ENCODE data around the gene COL16A1. TPM values are rescaled to one million over a fixed set of nuclear protein-coding genes. Genes with fewer than 3 reads are reported as not detected.

The COL16A1 gene
- total and polyA plus RNA-seq, 2 experiments from 2014 or later: 90.2 to 127 TPM

DNA sequence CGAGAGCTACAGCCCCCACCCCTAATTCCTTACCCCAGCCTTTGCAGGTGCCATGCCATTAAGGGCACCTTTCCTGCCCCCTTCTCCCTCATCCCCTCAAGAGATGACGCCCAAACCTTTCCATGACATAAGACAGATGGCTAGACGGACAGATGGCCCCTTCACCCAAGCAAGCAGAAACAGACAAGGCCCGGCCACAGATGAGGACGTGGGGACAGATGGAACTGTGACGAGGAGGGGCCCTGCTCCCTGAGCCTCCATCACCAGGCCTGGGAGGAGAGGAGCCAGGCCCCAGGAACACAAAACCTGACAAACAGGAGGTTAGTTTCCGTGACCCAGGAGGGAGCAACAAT lies 34.4 kb downstream of the COL16A1 start:
- Histone ChIP-seq H3K4me3 (no peak overlapping the region), H3K36me3 (replicated peaks; ENCODE audit: insufficient read depth, low read depth) (no peaks in the 10 kb centered on the region), H3K9me2 (replicated peaks; ENCODE audit: insufficient read depth) (no peaks in the 10 kb centered on the region), H3K79me2 (no peaks in the 10 kb centered on the region), H3K4me1 (ENCODE audit: insufficient read depth) (peaks cover 28% of the 10 kb centered on the region), H2AFZ (no peak overlapping the region), H3K4me2 (peak overlapping the region; percentile 68), H3K27ac (peak overlapping the region; percentile 64), H3K9me3 (ENCODE audit: low read depth) (no peaks in the 10 kb centered on the region), H3K27me3 (no peaks in the 10 kb centered on the region), H4K20me1 (ENCODE audit: insufficient read depth, poor library complexity, severe bottlenecking) (no peaks in the 10 kb centered on the region)
- 73% methylated on average over 7 of the region's 7 CpGs for WGBS (ENCODE audit: low lambda C conversion rate, missing lambda C conversion rate)
- no peak for DNase-seq (ENCODE audit: low spot score)
- TF ChIP-seq, protein P1, sequence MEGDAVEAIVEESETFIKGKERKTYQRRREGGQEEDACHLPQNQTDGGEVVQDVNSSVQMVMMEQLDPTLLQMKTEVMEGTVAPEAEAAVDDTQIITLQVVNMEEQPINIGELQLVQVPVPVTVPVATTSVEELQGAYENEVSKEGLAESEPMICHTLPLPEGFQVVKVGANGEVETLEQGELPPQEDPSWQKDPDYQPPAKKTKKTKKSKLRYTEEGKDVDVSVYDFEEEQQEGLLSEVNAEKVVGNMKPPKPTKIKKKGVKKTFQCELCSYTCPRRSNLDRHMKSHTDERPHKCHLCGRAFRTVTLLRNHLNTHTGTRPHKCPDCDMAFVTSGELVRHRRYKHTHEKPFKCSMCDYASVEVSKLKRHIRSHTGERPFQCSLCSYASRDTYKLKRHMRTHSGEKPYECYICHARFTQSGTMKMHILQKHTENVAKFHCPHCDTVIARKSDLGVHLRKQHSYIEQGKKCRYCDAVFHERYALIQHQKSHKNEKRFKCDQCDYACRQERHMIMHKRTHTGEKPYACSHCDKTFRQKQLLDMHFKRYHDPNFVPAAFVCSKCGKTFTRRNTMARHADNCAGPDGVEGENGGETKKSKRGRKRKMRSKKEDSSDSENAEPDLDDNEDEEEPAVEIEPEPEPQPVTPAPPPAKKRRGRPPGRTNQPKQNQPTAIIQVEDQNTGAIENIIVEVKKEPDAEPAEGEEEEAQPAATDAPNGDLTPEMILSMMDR (IDR thresholded peaks at IDR 0.05; ENCODE audit: poor library complexity): no peak
- TF ChIP-seq EZH2 (IDR thresholded peaks at IDR 0.05; ENCODE audit: borderline replicate concordance) (no peak), EZH2phosphoT487 (IDR thresholded peaks at IDR 0.05; ENCODE audit: low read depth, severe bottlenecking, unreplicated experiment) (no peak)

DNA sequence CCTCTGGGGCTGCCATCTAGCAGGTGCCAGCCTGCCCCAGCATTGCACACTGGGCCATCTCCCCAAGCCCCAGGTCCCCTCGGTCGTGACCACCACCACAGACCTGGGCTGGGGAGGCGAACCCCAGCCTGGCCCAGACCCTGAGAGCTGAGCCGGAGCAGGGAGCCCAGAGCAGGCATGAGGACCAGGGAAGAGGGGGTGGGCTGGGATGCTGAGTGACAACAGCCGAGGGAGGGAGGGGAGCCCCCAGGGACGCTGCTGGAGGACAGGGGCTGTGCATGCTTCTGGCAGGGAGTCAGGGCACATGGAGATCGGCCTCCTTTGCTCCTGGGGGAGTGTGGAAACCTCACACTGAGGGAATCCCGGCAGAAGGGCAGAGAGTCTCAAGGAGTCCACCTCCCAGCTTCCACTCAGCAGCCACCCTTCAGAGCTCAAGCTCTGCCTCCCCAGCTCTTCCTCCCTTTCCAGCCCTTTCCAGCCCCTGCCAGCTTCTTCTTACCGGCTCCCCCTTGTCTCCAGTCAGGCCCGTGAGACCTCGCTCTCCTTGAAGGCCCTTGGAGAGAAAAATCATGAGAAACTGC lies 35.4 kb downstream of the COL16A1 start:
- H3K4me3 ChIP-seq: no peak overlapping the region
- no peak for DNase-seq (ENCODE audit: low spot score)
- no peaks in the 10 kb centered on the region for H3K79me2 ChIP-seq
- no peak overlapping the region for H2AFZ ChIP-seq
- H3K4me1 ChIP-seq (ENCODE audit: insufficient read depth): peaks cover 28% of the 10 kb centered on the region
- no peaks in the 10 kb centered on the region for H3K27me3 ChIP-seq
- H3K27ac ChIP-seq: no peak overlapping the region
- no peaks in the 10 kb centered on the region for H3K36me3 ChIP-seq (replicated peaks; ENCODE audit: insufficient read depth, low read depth)
- H3K9me3 ChIP-seq (ENCODE audit: low read depth): no peaks in the 10 kb centered on the region
- H3K9me2 ChIP-seq (replicated peaks; ENCODE audit: insufficient read depth): no peaks in the 10 kb centered on the region
- no peak overlapping the region for H3K4me2 ChIP-seq
- 81% methylated on average over 8 of the region's 11 CpGs for WGBS (ENCODE audit: low lambda C conversion rate, missing lambda C conversion rate)
- no peaks in the 10 kb centered on the region for H4K20me1 ChIP-seq (ENCODE audit: insufficient read depth, poor library complexity, severe bottlenecking)
- TF ChIP-seq EZH2 (IDR thresholded peaks at IDR 0.05; ENCODE audit: borderline replicate concordance) (no peak), EZH2phosphoT487 (IDR thresholded peaks at IDR 0.05; ENCODE audit: low read depth, severe bottlenecking, unreplicated experiment) (no peak)
- TF ChIP-seq, protein P1 (IDR thresholded peaks at IDR 0.05; ENCODE audit: poor library complexity): no peak

DNA sequence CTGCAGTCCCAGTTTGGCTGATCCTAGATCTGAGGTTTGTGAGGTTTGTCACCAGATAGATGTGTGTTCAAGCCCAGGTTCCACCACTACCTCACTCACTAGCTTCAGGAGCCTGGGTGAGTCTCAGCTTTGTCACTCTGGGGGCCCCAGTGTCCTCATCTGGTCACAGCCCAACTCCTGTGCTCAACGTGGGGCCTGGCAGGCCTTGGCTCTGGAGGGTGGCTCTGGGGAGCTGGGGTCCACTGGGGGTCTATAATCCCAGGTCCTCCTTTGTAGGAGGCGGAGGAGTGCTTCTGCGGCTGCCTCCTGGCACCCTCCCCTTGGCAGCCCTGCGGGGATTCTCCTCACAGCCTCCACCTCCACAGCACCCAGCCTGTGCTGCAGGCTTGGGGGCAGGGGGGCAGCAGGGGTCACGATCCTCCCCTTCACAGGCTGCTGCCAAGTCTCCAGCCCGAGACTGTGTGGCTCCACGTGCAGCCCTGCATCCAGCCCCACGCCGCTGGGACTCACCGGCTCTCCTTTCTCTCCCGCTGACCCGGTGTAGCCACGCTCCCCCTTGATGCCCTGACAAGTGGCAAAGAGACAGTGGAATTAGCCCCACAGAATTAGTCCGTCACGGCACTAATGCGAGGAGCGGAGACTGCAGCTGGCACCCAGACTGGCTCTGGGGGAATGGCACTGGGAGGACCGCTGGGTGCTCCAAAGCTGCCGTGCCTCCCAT lies 36.6 kb downstream of the COL16A1 start:
- H3K9me2 ChIP-seq (replicated peaks; ENCODE audit: insufficient read depth): no peaks in the 10 kb centered on the region
- no peaks in the 10 kb centered on the region for H3K79me2 ChIP-seq
- peaks cover 21% of the 10 kb centered on the region for H3K4me1 ChIP-seq (ENCODE audit: insufficient read depth)
- no peak overlapping the region for H3K27ac ChIP-seq
- H3K4me2 ChIP-seq: no peak overlapping the region
- H4K20me1 ChIP-seq (ENCODE audit: insufficient read depth, poor library complexity, severe bottlenecking): no peaks in the 10 kb centered on the region
- no peak overlapping the region for H3K4me3 ChIP-seq
- 91% methylated on average over 19 of the region's 19 CpGs for WGBS (ENCODE audit: low lambda C conversion rate, missing lambda C conversion rate)
- H3K9me3 ChIP-seq (ENCODE audit: low read depth): no peaks in the 10 kb centered on the region
- no peak for DNase-seq (ENCODE audit: low spot score)
- TF ChIP-seq EZH2 (IDR thresholded peaks at IDR 0.05; ENCODE audit: borderline replicate concordance): no peak
- TF ChIP-seq, protein P1 (IDR thresholded peaks at IDR 0.05; ENCODE audit: poor library complexity): no peak
- TF ChIP-seq EZH2phosphoT487 (IDR thresholded peaks at IDR 0.05; ENCODE audit: low read depth, severe bottlenecking, unreplicated experiment): no peak
- no peaks in the 10 kb centered on the region for H3K27me3 ChIP-seq
- H3K36me3 ChIP-seq (replicated peaks; ENCODE audit: insufficient read depth, low read depth): no peaks in the 10 kb centered on the region
- H2AFZ ChIP-seq: no peak overlapping the region

Data from hepatocyte (in vitro differentiated cells).